Endothelial cell (in vitro differentiated cells): ENCODE measurements around the gene CMKLR1. TPM values are rescaled to one million over a fixed set of nuclear protein-coding genes. Genes with fewer than 3 reads are reported as not detected.

ENCODE experiments used
- DNase-seq: peaks from one replicate; pipeline ENCODE4 v3.0.0; 2021; ENCODE audit warnings: low spot score
- H3K27ac Mint-ChIP-seq: one replicate; pipeline ENCODE4 v1.8.0; 2021; ENCODE audit warnings: mixed read lengths, inconsistent platforms; ENCODE audit not compliant: unreplicated experiment
- H3K27me3 Mint-ChIP-seq: one replicate; pipeline ENCODE4 v1.8.0; 2021; ENCODE audit warnings: mild to moderate bottlenecking, moderate library complexity, mixed read lengths, inconsistent platforms; ENCODE audit not compliant: unreplicated experiment
- H3K36me3 Mint-ChIP-seq: one replicate; pipeline ENCODE4 v1.8.0; 2021; ENCODE audit warnings: mild to moderate bottlenecking, low read depth, mixed read lengths, inconsistent platforms; ENCODE audit not compliant: unreplicated experiment
- H3K4me1 Mint-ChIP-seq: one replicate; pipeline ENCODE4 v1.8.0; 2021; ENCODE audit warnings: mild to moderate bottlenecking, mixed read lengths, inconsistent platforms; ENCODE audit not compliant: unreplicated experiment
- H3K4me3 Mint-ChIP-seq: one replicate; pipeline ENCODE4 v1.8.0; 2021; ENCODE audit warnings: mild to moderate bottlenecking, mixed read lengths, inconsistent platforms; ENCODE audit not compliant: unreplicated experiment
- H3K9me3 Mint-ChIP-seq: one replicate; pipeline ENCODE4 v1.8.0; 2021; ENCODE audit warnings: mixed read lengths, inconsistent platforms; ENCODE audit not compliant: unreplicated experiment
- CTCF ChIP-seq: fragments of 200-600 bp; sonication (generic); IDR thresholded peaks from one replicate; pipeline ENCODE4 v1.5.0; 2021; ENCODE audit warnings: antibody characterized with exemption; ENCODE audit not compliant: unreplicated experiment
- total RNA-seq: library from RNA; stranded (reverse); fragmentation: NEBNext Ultra II Directional; extraction: Animal tissue kit (Norgen Biotek cat#: 25700); gene quantifications from one replicate; pipeline ENCODE4 v1.2.1, GENCODE V29; 2021; ENCODE audit not compliant: unreplicated experiment

CMKLR1 gene
- total RNA-seq, 1 donor from 2014 or later, result 0.51 TPM

DNA sequence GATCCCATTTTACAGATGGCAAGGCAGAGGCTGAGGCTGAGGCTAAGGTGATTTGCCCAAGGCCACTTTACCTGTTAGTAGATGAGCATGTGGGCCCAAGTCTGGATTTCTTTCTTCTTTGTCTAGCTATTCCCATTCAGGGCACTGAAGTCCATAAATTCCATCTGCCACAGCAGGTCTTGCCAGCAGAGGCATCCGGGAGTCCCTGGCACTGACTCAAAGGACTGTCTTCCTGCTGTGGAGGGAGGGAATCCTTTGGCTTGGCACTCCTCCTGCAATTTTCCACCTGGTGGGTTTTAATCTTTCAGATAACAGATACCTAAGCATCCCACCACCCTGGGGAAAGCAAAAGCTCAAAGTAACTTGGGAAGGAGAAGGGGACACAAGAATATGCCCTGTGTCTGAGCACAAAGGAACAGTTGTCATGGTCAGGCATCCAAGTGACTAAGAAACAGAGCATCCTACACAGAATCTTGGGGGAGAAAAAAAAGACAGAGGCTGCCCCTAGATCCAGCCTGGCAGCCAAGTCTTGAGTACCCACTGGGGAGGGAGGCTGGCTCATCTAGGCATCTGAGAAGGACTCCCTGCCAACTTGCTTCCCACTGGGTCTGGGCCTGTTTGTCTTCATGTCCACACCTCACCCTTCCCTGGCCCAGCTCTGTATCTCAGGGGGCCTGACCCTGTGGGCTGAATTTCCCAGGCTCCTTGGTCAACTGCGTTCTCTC is 35.6 kb upstream of the CMKLR1 start:
- Mint-ChIP-seq H3K9me3 (no peaks in the 10 kb centered on the region), H3K36me3 (no peaks in the 10 kb centered on the region)
- DNase-seq, result no peak

GRCh38 chr12:108373111-108373510 is 34.0 kb upstream of the CMKLR1 start:
- no peaks in the 10 kb centered on the region for H3K36me3 Mint-ChIP-seq
- H3K27ac Mint-ChIP-seq, result no peak overlapping the region
- H3K27me3 Mint-ChIP-seq, result peaks cover 5% of the 10 kb centered on the region
- H3K4me3 Mint-ChIP-seq, result no peak overlapping the region
- peaks cover 3% of the 10 kb centered on the region for H3K4me1 Mint-ChIP-seq
- peak; percentile 50 for TF ChIP-seq CTCF
- DNase-seq, result no peak
- H3K9me3 Mint-ChIP-seq, result no peaks in the 10 kb centered on the region

More for the DNA sequence above, 35.6 kb upstream of the CMKLR1 start:
- peaks cover 5% of the 10 kb centered on the region for H3K27me3 Mint-ChIP-seq
- no peak overlapping the region for H3K4me3 Mint-ChIP-seq
- no peak overlapping the region for H3K27ac Mint-ChIP-seq
- no peak for TF ChIP-seq CTCF
- H3K4me1 Mint-ChIP-seq, result peaks cover 3% of the 10 kb centered on the region

DNA sequence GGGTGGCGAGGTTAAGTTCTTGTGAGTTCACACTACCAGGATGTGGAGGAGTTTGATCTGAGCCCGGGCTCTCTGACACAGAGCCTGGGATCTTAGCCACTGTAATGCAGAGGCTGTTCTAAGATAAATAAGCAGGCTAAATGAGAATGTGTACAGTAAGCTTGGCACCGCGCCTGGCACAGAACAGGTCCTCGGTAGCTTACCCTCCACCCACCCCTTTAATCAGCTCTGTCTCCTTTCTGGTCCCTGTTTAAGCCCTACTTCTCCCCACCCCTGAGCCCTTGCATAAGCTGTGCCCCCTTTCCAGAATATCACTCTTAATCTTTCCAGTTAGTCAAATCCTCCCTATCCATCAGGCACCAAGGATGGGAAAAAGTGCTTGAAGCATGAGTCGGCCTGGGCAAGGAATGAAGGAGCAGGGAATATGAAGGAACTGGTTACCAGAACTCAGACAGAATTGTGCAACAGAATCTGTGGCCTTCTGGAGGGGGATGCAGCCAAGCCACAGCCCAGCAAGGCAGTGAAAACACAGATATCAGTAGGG is 32.8 kb upstream of the CMKLR1 start:
- peaks cover 3% of the 10 kb centered on the region for H3K4me1 Mint-ChIP-seq
- peaks cover 1% of the 10 kb centered on the region for H3K27me3 Mint-ChIP-seq
- H3K9me3 Mint-ChIP-seq, result no peaks in the 10 kb centered on the region
- no peak for TF ChIP-seq CTCF
- H3K36me3 Mint-ChIP-seq, result no peaks in the 10 kb centered on the region
- H3K4me3 Mint-ChIP-seq, result no peak overlapping the region
- H3K27ac Mint-ChIP-seq, result no peak overlapping the region
- no peak for DNase-seq

GRCh38 chr12:108370415-108370814 is 31.3 kb upstream of the CMKLR1 start:
- no peak overlapping the region for H3K4me3 Mint-ChIP-seq

More at GRCh38 chr12:108370415-108370814, 31.3 kb upstream of the CMKLR1 start:
- H3K27ac Mint-ChIP-seq, result no peak overlapping the region
- peaks cover 1% of the 10 kb centered on the region for H3K27me3 Mint-ChIP-seq
- H3K9me3 Mint-ChIP-seq, result no peaks in the 10 kb centered on the region
- no peaks in the 10 kb centered on the region for H3K36me3 Mint-ChIP-seq
- TF ChIP-seq CTCF, result no peak
- H3K4me1 Mint-ChIP-seq, result no peaks in the 10 kb centered on the region
- no peak for DNase-seq
